Activated CD4-positive, CD25-positive, alpha-beta regulatory T cell treated with anti-CD3 and anti-CD28 coated beads, Interleukin-2, amount 50 U/mL, for 24 hours (primary cell): Measurements from ENCODE around the gene SELENOI.
"Not testable (repeated sequence)": the region's sequence is repeated elsewhere in the genome, so short reads cannot be mapped to it uniquely, and the experiment has no call there.

Source experiments
- ATAC-seq, 2 donors: fragments of 150-1000 bp; cut with Tn5 transposase; one replicate each; pipeline ENCODE4 v1.10.0; 2021; ENCODE audit warnings: mild to moderate bottlenecking in 1 of 2, moderate library complexity in 1 of 2

The SELENOI gene

DNA sequence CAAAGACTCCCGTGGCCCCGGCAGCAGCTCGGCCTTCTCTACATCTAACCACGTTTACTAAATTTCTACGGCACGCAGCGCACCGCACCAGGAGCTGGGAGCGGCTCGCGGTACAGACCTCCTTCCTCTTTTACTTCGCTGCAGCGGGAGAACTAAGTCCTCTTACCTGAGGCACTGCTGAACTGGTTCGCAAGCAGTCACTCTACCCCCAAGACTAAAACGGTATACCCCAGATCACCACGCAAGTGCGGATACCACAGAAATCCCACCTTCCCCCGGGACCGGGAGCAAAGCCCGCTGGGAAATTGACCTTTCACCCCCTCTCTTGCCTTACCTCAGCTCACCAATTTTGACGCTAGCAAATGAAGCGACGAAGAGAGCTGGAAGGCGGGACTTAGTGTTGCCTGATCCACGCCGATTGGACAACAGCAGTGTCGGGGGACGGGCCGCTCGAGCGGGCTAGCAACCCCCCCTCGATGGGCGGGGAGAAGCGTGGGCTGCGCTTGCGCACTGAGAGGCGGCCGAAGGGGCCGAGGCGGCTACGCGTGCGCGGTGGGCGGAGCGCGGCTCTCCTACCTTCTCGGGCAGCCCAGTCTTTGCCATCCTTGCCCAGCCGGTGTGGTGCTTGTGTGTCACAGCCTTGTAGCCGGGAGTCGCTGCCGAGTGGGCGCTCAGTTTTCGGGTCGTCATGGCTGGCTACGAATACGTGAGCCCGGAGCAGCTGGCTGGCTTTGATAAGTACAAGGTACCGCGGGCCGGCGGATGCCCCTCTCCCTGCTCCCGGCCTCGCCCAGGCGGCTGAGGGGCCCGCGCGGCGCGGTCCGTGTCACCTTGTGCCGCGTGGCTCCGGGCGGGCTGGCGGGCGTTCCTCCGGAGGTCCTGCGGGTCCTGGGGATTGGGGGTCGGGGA lies at the start of gene SELENOI:
TSS of gene SELENOI (plus strand) at position 599 of the 909 bp plus-strand sequence. CDS start at position 689, 90 bp downstream.
- ATAC-seq, result peak; percentile 95 to 96

DNA sequence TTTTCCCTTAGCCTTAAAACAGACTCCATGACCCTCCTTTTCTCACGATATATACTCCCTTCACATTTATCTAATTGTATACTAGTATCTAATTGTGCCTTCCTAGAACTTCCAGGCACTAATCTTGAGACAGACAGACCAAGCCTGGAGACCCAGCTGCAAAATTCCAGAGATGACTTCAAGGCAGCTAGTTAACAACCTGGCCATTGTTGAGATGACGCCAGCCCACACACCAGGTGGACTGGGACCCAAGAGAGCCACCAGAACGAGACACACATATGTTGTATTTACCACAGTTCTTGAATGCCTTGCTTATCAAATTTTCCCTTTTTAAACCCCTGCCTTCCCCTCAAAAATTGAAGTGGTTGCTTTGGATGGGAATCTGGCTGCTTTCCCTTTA lies 48.9 kb upstream of the SELENOI start:
- no peak for ATAC-seq

GRCh38 chr2:26298286-26298637 lies 47.7 kb upstream of the SELENOI start:
- ATAC-seq, result no peak

- peak; percentile 39 to 41 for ATAC-seq
These were observed 47.1 kb upstream of the SELENOI start for GRCh38 chr2:26298638-26299393.

GRCh38 chr2:26299471-26300101 lies 46.4 kb upstream of the SELENOI start:
- peak; percentile 37 to 60 for ATAC-seq

DNA sequence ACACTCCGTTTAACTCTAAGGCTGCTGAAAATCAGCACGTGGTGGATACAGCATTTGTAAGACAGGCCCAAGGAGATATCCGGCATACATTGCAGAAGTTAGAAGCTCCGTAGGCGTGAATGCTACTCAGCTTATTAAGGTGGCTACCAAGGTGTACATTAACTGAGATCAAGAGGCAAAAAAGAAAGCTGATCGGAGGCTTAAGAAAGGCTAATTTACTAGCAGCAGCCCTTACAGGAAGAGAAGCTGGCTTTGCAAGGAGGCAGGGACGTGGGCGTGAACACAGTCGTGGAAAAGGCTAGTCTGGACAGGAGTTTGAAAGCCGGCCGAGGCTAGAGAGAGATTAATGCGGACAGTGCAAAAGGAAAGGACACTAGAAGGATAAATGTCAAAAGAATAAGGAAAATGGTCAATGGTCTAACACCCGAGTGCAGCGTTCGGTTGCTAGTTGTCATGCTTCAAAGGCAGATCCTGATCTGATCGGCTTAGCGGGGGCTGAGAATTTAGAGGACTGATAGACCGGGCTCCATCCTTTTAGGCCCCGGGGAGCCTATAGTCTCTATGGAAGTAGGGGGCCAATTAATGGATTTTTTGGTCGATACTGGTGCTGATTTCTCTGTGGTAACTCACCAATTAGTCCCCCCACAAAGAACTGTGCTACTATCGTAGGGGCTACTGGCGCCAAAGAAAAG lies 45.6 kb upstream of the SELENOI start:
- ATAC-seq, result peak; percentile 39 to 50

- no peak for ATAC-seq
These were observed 43.1 kb upstream of the SELENOI start for GRCh38 chr2:26302846-26303245.

DNA sequence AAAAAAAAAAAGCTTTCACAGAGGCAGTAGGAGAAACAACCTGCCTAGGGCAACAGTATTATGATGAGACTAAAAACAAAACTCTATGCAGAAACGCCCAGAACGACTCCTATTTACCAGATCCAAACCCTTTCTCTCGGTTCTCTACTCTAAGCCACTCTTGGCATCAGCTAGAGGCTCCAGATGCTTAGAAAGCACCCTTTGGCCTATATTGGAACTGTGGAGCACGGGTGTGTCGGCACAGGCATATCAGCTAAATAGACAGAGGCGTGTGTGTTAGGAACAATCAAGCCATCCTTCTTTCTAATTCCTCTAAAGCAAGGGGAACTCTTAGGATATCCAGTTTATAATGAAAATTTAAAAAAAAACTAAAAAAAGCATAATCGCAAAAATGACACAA lies 40.8 kb upstream of the SELENOI start:
- ATAC-seq, result not testable (repeated sequence)

DNA sequence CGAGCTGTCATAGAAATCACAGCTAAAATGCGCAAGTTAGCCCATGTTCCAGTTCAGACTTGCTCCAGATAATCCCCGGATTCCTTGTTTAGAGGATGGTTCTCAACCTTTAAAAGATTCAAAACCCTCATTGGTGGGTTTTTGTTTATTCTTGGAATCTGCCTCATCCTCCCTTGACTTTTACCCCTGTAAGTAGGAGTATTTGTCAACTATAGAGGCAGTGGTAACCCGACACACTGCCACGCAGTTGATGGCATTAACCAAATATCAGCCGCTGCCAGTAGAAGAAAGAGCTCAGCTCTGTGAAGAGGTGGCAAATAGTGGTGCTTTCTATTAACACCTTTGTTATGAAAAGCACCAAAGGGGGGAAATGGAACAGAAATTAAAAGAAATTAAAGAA lies 40.4 kb upstream of the SELENOI start:
- ATAC-seq, result no peak

GRCh38 chr2:26309921-26310320 lies 36.0 kb upstream of the SELENOI start:
- no peak for ATAC-seq

- no peak for ATAC-seq
These were observed 33.5 kb upstream of the SELENOI start for GRCh38 chr2:26312471-26312870.

GRCh38 chr2:26313446-26313845 lies 32.5 kb upstream of the SELENOI start:
- ATAC-seq, result no peak

DNA sequence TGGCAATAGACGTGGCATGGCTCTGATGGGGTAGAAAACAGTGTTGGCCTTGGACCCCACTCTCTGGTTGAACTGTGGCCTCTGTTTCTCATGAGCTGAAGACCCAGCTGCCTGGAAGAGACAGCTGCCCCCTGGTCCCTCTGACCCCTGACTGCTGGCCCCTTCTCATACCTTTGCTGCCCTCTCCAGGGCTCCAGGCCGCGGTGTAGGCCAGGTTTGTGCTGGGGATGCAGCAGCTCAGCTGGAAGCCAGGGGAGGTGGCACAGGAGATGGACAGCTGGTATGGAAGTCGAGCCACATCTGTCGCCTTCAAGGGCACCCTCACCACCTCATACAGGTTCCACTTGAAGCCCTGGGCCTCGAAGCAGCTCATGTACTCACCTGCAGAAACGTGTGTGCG lies 31.7 kb upstream of the SELENOI start:
- no peak for ATAC-seq

- no peak for ATAC-seq
These were observed 29.9 kb upstream of the SELENOI start for GRCh38 chr2:26316041-26316440.

DNA sequence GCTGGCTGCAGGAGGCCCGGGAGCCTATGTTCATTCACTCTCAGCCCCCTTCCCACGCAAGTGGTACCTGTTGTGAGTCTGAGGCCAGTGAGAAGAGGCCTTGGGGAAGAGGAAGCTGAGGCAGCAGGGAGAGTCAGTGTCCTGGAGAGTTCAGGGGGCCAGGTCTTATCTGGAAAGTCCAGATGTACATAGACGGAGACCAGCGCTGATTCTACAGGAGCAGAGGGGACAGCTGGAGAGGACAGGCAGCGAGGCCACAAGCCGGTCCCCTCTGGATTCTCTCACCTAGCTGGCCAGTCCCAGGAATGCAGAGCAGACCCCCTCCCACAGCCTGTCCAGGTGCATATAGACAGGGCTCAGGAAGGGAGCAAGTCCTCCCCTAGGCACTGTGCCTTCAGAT lies 29.1 kb upstream of the SELENOI start:
- no peak for ATAC-seq

- no peak for ATAC-seq
These were observed 28.4 kb upstream of the SELENOI start for GRCh38 chr2:26317377-26318105.

GRCh38 chr2:26318950-26319349 lies 27.0 kb upstream of the SELENOI start:
- ATAC-seq, result no peak

- ATAC-seq, result not testable (repeated sequence)
These were observed 21.5 kb upstream of the SELENOI start for GRCh38 chr2:26324479-26324878.

- no peak for ATAC-seq
These were observed 21.0 kb upstream of the SELENOI start for GRCh38 chr2:26324903-26325302.

DNA sequence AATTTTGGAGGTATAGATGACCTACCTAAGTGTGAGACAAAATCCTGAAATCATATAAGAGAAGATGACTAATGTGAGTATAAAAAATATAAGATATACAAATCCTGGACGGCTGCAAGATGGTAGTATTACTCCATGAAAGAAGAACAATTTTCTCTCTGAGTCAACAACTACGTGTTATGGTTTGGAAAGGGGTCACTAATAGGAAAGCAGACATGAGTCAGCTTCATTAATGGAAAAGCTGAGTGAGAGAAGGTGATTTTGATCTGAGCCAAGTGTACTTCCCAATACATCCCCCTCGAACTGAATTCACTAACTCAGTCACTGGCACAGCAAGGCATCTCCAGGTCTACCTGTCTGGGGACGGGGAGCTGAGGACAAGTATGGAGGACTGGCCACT lies 20.1 kb upstream of the SELENOI start:
- ATAC-seq, result no peak

GRCh38 chr2:26326514-26326913 lies 19.4 kb upstream of the SELENOI start:
- no peak for ATAC-seq
